Spinal cord (tissue), 10 donors: Measurements from ENCODE around the gene LURAP1L. TPM values are rescaled to one million over a fixed set of nuclear protein-coding genes. Genes with fewer than 3 reads are reported as not detected.

ENCODE experiments used
- DNase-seq, 6 donors: peaks; one replicate each; pipeline versions ENCODE4 v3.0.0 to v3.0.0-alpha.2; 2013 to 2015; ENCODE audit warnings: low spot score in 6 of 6, low read depth in 4 of 6
- H3K27ac ChIP-seq: one replicate; pipeline ENCODE4 v1.5.1; 2013; ENCODE audit warnings: low read depth, low read length, control low read depth
- H3K27me3 ChIP-seq: one replicate; pipeline ENCODE4 v1.6.1; 2013; ENCODE audit warnings: low read length; ENCODE audit not compliant: control insufficient read depth, insufficient read depth
- H3K36me3 ChIP-seq: one replicate; pipeline ENCODE4 v1.6.1; 2013; ENCODE audit warnings: low read length; ENCODE audit not compliant: control insufficient read depth, insufficient read depth
- H3K4me1 ChIP-seq: one replicate; pipeline ENCODE4 v1.6.1; 2013; ENCODE audit warnings: low read length; ENCODE audit not compliant: control insufficient read depth, insufficient read depth
- H3K4me3 ChIP-seq: one replicate; pipeline ENCODE4 v1.5.1; 2013; ENCODE audit warnings: low read depth, low read length, control low read depth
- H3K9me3 ChIP-seq: one replicate; pipeline ENCODE4 v1.6.1; 2013; ENCODE audit warnings: low read length; ENCODE audit not compliant: control insufficient read depth, insufficient read depth
- WGBS: methylation state at CpG from one replicate; pipeline ENCODE4 v1.1.5; 2013; ENCODE audit warnings: missing lambda C conversion rate; ENCODE audit not compliant: insufficient coverage; 5-methylcytosine and 5-hydroxymethylcytosine counted together
- polyA plus RNA-seq, 2 donors: library from polyadenylated mRNA; unstranded; fragments of 120-200 nt; gene quantifications; one replicate each; pipeline ENCODE4 v1.2.1, GENCODE V29; 2013; ENCODE audit not compliant: insufficient read length in 2 of 2
- total RNA-seq, 2 donors: library from RNA; depleted of rRNA in 1 of 2; stranded (reverse); fragments of 120-200 nt in 1 of 2; fragments of >200 nt in 1 of 2; gene quantifications; one replicate each; pipeline versions ENCODE4 v1.2.3 to v1.2.4, GENCODE V29; 2013 to 2014
- donor health status: healthy.

Gene LURAP1L
- total and polyA plus RNA-seq, 4 donors: 5.7 to 14.7 (median 13.8) TPM

DNA sequence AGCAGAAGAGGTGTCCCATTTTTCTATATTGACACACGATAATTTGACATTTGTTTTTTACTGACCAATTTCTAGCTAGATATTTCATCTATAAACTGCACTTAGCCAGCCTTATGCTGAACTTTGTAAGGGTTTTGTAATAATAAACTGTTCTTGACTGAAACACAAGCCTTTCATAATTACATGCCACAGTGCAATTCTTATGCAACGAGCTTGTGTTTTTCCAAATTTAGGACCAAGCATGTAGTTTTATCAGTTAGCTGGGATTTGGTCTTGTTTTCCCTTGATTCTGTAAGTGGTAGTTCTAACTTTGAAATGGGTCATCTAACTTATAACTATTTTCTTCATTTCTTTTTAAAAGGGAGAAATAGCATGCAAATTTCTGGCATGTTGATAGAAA, 1.3 kb upstream of the LURAP1L start:
- no peak overlapping the region for H3K4me3 ChIP-seq
- H3K9me3 ChIP-seq: no peaks in the 10 kb centered on the region
- H3K4me1 ChIP-seq: no peaks in the 10 kb centered on the region
- H3K27me3 ChIP-seq: no peaks in the 10 kb centered on the region
- H3K36me3 ChIP-seq: no peaks in the 10 kb centered on the region
- H3K27ac ChIP-seq: no peak overlapping the region
- no CpG with 5 or more reads among the region's 2 CpGs for WGBS
- DNase-seq: no peak

DNA sequence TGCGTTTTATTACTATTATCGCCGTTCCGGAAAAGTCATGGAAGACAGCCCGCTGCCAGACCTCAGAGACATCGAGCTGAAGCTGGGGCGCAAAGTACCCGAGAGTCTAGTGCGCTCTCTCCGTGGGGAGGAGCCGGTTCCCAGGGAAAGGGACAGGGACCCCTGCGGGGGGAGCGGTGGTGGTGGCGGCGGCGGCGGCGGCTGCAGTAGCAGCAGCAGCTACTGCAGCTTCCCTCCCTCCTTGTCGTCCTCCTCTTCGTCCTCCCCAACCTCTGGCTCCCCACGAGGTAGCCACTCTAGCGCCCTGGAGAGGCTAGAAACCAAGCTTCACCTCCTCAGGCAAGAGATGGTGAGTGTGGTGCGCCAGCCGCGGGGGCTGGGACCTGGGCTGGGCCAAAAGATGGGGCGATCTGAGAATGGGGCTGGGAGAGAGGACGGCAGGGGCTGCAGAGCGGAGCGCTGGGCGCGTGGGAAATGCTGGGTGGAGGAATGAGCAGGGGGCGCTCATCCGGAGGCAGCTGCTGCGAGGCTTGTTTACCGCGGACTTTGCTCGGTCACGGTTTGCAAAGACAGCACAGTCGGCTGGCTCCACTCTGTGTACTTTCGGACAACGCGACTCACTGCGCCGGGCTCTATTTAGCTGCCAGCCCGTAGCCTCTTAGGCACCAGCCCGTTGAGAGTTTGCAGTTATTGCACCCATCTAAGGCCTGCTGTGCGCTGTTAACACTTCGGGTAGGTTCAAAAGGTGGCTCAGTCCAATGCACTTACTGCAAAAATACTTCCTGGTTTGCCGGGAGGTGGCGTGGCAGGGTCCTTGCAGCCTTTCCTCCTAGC, 1.1 kb downstream of the LURAP1L start:
- peak; percentile 59 to 95 (median 78) for DNase-seq
- H3K27ac ChIP-seq: peak overlapping the region; percentile 94
- H3K36me3 ChIP-seq: no peaks in the 10 kb centered on the region
- WGBS: 0% methylated on average over 49 of the region's 50 CpGs
- H3K4me3 ChIP-seq: peak overlapping the region; percentile 88
- no peaks in the 10 kb centered on the region for H3K4me1 ChIP-seq
- H3K9me3 ChIP-seq: no peaks in the 10 kb centered on the region
- H3K27me3 ChIP-seq: no peaks in the 10 kb centered on the region

DNA sequence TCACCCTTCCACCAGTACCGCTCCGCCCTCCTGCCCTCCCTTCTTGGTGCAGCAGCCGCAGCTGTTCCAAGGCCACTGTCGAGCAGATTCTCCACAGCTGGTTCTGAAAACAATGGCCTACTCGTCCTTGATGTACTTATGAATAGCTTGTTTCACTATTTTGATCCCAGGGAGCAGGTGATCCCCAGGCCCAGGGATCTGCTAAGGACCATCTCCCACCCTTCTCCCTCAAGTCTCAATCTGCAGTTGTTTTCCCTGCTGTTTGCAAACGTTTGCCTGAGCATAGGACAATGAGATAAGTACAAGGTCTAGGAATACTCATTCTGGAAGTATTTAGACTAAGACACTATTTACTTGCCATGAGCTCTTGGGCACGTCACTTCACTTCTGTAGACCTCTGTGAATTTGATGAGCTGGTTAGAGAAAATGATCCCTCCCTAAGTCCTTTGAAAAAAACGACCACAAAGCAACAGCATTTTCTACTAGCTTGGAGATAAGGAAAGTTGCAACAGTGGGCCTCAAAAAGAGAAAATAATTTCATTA, 1.8 kb downstream of the LURAP1L start:
- no peaks in the 10 kb centered on the region for H3K27me3 ChIP-seq
- no peaks in the 10 kb centered on the region for H3K9me3 ChIP-seq
- peak in 1 of 6 donors; percentile 73 for DNase-seq
- WGBS: 0% methylated on average over 5 of the region's 8 CpGs
- peak overlapping the region; percentile 88 for H3K4me3 ChIP-seq
- no peaks in the 10 kb centered on the region for H3K36me3 ChIP-seq
- H3K4me1 ChIP-seq: no peaks in the 10 kb centered on the region
- H3K27ac ChIP-seq: peak overlapping the region; percentile 94

DNA sequence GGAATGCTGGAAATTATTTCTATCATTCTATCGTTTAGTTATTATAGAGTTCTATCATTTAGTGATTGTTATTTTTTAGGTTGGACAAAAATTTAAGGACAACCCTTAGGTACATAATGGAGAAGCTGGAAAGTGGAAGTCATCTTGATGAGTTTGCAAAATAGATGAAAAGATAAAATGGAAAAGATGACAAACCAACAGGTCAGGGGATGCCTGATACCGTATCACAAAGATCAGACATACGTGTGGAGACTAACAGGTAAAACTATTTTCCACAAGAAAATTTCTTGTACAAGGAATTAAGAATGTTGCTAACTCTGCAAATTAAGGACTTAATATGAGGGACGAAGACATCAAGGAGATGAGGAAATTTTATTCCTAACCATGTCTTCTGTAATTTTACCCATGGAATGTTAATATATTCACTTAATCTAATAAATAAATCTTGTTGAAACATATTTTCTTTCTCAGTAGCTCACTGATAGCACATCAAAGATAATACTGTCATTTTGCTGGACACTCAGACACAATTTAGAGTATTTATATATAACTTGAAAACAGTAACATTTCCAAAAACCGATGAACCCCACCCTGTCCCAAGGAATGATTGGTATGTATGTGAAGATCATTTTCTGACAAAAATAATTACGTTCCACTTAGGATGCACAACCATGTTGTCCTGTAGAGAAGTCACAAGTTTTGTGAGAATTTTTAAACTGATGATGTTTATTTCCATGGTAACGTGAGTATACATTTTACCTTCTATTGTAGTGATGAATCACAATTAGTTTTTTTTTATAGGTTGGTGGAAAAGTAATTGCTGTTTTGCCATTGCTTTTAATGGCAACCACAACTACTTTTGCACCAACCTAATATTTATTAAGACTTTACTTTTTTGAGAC, 2.6 kb downstream of the LURAP1L start:
- H3K27ac ChIP-seq: peak overlapping the region; percentile 94
- H3K4me1 ChIP-seq: no peaks in the 10 kb centered on the region
- H3K36me3 ChIP-seq: no peaks in the 10 kb centered on the region
- peak overlapping the region; percentile 88 for H3K4me3 ChIP-seq
- H3K9me3 ChIP-seq: peaks cover 3% of the 10 kb centered on the region
- DNase-seq: no peak
- WGBS: no CpG with 5 or more reads among the region's 7 CpGs
- no peaks in the 10 kb centered on the region for H3K27me3 ChIP-seq

DNA sequence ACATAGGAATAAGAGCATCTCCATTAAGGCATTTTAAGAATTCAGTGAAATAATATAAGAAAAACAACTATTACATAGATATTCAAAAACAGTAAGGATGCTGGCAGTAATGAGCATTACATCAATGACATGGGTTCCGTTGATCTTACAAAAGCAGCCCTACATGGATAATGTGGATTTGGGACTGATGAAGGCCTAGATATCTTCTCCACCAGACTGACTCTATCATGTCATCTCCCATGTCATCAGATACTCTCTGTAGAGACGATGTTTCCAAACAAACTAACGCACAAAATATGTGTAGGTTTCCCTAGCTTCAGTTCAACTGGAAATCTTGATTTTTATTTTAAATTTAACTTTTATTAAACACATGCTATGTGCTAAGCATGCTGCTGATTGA, 3.6 kb downstream of the LURAP1L start:
- Histone ChIP-seq H3K27ac (no peak overlapping the region), H3K9me3 (peaks cover 7% of the 10 kb centered on the region), H3K27me3 (no peaks in the 10 kb centered on the region), H3K36me3 (no peaks in the 10 kb centered on the region), H3K4me1 (no peaks in the 10 kb centered on the region), H3K4me3 (no peak overlapping the region)
- no peak for DNase-seq
- WGBS: no CpG with 5 or more reads among the region's 3 CpGs

DNA sequence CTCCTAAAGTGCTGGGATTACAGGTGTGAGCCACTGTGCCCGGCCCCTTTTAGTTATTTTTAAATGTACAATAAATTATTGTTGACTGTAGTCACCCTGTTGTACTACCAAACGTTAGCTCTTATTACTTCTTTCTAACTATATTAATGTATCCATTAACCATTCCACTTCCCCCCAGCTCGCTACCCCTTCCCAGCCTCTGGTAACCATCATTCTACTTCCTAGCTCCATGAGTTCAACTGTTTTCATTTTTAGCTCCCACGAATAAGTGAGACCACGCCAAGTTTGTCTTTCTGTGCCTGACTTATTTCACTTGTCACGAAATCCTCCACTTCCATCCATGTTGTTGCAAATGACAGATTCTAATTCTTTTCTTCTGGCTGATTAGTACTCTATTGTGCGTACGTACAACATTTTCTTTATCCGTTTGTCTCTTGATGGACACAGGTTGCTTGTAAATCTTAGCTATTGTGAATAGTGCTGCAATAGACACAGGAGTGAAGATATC, 6.5 kb downstream of the LURAP1L start:
- H3K36me3 ChIP-seq: no peaks in the 10 kb centered on the region
- H3K9me3 ChIP-seq: peaks cover 7% of the 10 kb centered on the region
- peaks cover 10% of the 10 kb centered on the region for H3K4me1 ChIP-seq
- DNase-seq: no peak
- H3K4me3 ChIP-seq: no peak overlapping the region
- no peaks in the 10 kb centered on the region for H3K27me3 ChIP-seq
- H3K27ac ChIP-seq: no peak overlapping the region
- 53% methylated on average over 5 of the region's 9 CpGs for WGBS

DNA sequence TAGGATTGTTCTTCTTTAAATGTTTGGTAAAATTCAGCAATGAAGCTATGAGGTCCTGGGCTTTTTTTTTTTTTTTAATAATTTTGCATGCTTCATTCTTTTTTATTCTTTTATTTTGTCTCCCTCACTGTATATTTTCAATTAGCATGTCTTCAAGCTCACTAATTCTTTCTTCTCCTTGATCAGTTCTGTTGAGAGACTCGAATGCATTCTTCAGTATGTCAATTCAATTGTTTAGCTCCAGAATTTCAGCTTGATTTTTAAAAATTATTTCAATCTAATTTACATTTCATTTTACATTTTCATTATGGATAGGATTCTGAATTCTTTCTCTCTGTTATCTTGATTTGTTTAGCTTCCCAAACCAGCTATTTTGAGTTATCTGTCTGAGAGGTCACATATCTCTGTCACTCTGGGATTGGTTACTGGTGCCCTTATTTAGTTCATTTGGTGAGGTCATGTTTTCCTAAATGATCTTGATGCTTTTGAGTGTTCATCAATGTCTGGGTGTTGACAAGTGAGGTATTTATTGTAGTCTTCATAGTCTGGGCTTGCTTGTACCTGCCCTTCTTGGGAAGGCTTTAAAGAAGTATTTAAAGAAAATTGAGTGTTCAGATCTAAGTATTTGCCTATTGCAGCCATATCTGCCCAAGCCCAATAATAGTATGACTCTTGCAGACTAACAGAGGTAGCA, 9.1 kb downstream of the LURAP1L start:
- H3K4me3 ChIP-seq: no peak overlapping the region
- no peaks in the 10 kb centered on the region for H3K27me3 ChIP-seq
- H3K27ac ChIP-seq: no peak overlapping the region
- peaks cover 10% of the 10 kb centered on the region for H3K4me1 ChIP-seq
- DNase-seq: no peak
- H3K9me3 ChIP-seq: peaks cover 7% of the 10 kb centered on the region
- 100% methylated on average over 1 of the region's 1 CpG for WGBS
- H3K36me3 ChIP-seq: no peaks in the 10 kb centered on the region

DNA sequence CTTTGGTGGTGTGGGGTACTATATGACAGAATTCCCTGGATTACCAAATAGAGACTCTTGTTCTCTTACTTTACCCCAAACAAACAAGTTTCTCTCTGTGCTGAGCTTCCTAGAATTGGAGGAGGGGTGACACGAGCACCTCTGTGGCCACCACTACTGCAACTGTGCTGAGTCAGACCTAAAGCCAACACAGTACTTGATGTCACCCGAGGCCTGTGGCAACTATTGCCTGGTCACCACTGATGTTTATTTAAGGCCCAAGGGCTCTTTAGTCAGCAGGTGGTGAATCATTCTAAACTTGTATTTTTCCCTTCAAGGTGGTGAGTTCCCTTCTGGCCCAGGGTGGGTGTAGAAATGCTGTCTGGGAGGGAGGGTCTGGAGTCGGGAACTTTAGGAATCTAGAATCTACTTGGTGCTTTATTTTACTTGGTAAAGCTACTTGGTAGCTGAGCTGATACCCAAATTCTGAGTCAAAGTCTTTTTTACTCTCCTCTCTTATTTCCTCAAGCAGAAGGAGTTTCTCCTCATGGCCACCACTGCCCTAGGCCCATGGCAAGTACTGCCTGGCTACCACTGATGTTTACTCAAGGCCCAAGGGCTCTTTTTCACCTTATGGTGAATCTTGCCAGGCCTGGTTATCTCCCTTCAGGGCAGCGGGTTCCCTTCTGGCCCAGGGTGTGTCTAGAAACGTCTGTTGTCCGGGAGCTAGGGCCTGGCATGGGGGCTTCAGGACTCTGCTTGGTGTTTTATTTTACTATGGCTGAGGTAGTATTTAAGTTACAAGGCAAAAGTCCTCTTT, 9.8 kb downstream of the LURAP1L start:
- Histone ChIP-seq H3K4me3 (no peak overlapping the region), H3K4me1 (peaks cover 10% of the 10 kb centered on the region), H3K27ac (peak overlapping the region; percentile 82), H3K27me3 (no peaks in the 10 kb centered on the region), H3K9me3 (peaks cover 7% of the 10 kb centered on the region), H3K36me3 (no peaks in the 10 kb centered on the region)
- DNase-seq: no peak
- WGBS: 83% methylated on average over 2 of the region's 6 CpGs
